Measurements from ENCODE around the gene MRPS2.

- no peak for TF ChIP-seq TBL1XR1 (IDR thresholded peaks at IDR 0.05; ENCODE audit: low read depth, low read length)
- TF ChIP-seq CTCF (IDR thresholded peaks at IDR 0.05 in 2 of 3, conservative IDR thresholded peaks at IDR 0.05 in 1 of 3; ENCODE audit: control insufficient read depth in 2 of 3, extremely low read depth in 1 of 3, insufficient read depth in 1 of 3, low read depth in 3 of 3, low read length in 3 of 3) = no peak
- TF ChIP-seq POLR2AphosphoS5 (IDR thresholded peaks at IDR 0.05; ENCODE audit: low read length) = no peak
These were observed 10.2 kb upstream of the MRPS2 start for GRCh38 chr9:135490166-135490870.

Data from GM12878 (cell line).